OCI-LY3 (cell line): ENCODE data around the gene MS4A4E.

Experiments used
- EZH2phosphoT487 ChIP-seq: fragments of 200-600 bp; shearing (Covaris generic); IDR thresholded peaks from 2 replicates; pipeline ENCODE4 v1.6.1; 2018; ENCODE audit warnings: antibody characterized with exemption, mixed run types, low read depth
- TF ChIP-seq, protein P1 (sequence below): fragments of 200-600, 300-600 bp; sonication (generic); IDR thresholded peaks from 2 replicates; pipeline ENCODE4 v1.5.1; 2014; ENCODE audit warnings: antibody characterized with exemption, low read length, low read depth

- TF ChIP-seq, protein P1, sequence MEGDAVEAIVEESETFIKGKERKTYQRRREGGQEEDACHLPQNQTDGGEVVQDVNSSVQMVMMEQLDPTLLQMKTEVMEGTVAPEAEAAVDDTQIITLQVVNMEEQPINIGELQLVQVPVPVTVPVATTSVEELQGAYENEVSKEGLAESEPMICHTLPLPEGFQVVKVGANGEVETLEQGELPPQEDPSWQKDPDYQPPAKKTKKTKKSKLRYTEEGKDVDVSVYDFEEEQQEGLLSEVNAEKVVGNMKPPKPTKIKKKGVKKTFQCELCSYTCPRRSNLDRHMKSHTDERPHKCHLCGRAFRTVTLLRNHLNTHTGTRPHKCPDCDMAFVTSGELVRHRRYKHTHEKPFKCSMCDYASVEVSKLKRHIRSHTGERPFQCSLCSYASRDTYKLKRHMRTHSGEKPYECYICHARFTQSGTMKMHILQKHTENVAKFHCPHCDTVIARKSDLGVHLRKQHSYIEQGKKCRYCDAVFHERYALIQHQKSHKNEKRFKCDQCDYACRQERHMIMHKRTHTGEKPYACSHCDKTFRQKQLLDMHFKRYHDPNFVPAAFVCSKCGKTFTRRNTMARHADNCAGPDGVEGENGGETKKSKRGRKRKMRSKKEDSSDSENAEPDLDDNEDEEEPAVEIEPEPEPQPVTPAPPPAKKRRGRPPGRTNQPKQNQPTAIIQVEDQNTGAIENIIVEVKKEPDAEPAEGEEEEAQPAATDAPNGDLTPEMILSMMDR = no peak
- TF ChIP-seq EZH2phosphoT487 = no peak
Measured at GRCh38 chr11:60263402-60263801, 20.5 kb upstream of the MS4A4E start.
